ENCODE results near the gene RALGDS.

GRCh38 chr9:133065070-133065388 lies 56.0 kb downstream of the RALGDS start:
- no peak for TF ChIP-seq CTCF (IDR thresholded peaks at IDR 0.05)
- no peak for TF ChIP-seq NR3C1 (CRISPR knock-in tag; conservative IDR thresholded peaks at IDR 0.05; ENCODE audit: low read depth)
- no peak for TF ChIP-seq JUN (CRISPR knock-in tag; IDR thresholded peaks at IDR 0.05)
- no peak for TF ChIP-seq USF1 (CRISPR knock-in tag; IDR thresholded peaks at IDR 0.05)
- TF ChIP-seq CDX4 (CRISPR knock-in tag; IDR thresholded peaks at IDR 0.05; ENCODE audit: borderline replicate concordance), result no peak
- no peak for TF ChIP-seq RELA (CRISPR knock-in tag; IDR thresholded peaks at IDR 0.05; ENCODE audit: borderline replicate concordance)
- TF ChIP-seq ZSCAN18 (CRISPR knock-in tag; IDR thresholded peaks at IDR 0.05), result no peak
- TF ChIP-seq CBFB (CRISPR knock-in tag; IDR thresholded peaks at IDR 0.05; ENCODE audit: low read depth), result no peak
- no peak for TF ChIP-seq SP1 (CRISPR knock-in tag; conservative IDR thresholded peaks at IDR 0.05)
- TF ChIP-seq ATF1 (CRISPR knock-in tag; IDR thresholded peaks at IDR 0.05), result no peak
- TF ChIP-seq AFF4 (CRISPR knock-in tag; IDR thresholded peaks at IDR 0.05; ENCODE audit: borderline replicate concordance), result no peak
- no peak for TF ChIP-seq NR2C2 (CRISPR knock-in tag; IDR thresholded peaks at IDR 0.05)

All from WTC11 (cell line).